ENCODE data around the gene CALHM5.

GRCh38 chr6:116491610-116492330 lies 19.7 kb upstream of the CALHM5 start:
- no peak for TF ChIP-seq CTCF (IDR thresholded peaks at IDR 0.05)
- TF ChIP-seq POLR2A (IDR thresholded peaks at IDR 0.05): no peak
